HEK293 (cell line): ENCODE results near the gene NEAT1.

Experiments
- CTCF ChIP-seq: fragments of 450-650 bp; formaldehyde crosslinking; IDR thresholded peaks from 2 replicates; pipeline ENCODE4 v1.5.1; 2016; ENCODE audit warnings: missing biosample characterization, missing genetic modification characterization
- PRDM10 ChIP-seq: fragments of 450-650 bp; formaldehyde crosslinking; IDR thresholded peaks from 2 replicates; pipeline ENCODE4 v1.5.1; 2016; ENCODE audit warnings: missing biosample characterization, missing genetic modification characterization
- TCF7L2 ChIP-seq: IDR thresholded peaks from 2 replicates; pipeline ENCODE4 v1.6.1; 2011; ENCODE audit warnings: low read depth, mild to moderate bottlenecking, inconsistent platforms, low read length, moderate library complexity, borderline replicate concordance
- YY2 ChIP-seq: fragments of 450-650 bp; formaldehyde crosslinking; IDR thresholded peaks from 2 replicates; pipeline ENCODE4 v1.5.1; 2016; ENCODE audit warnings: missing biosample characterization, missing genetic modification characterization
- ZNF274 ChIP-seq, 2 experiments: fragments of 200-500 bp in 1 of 2; fragments of 450-650 bp in 1 of 2; sonication (Bioruptor generic) in 1 of 2; formaldehyde crosslinking in 1 of 2; IDR thresholded peaks; 2 replicates each; pipeline versions ENCODE4 v1.5.1 to v1.6.1; 2014 to 2016; ENCODE audit warnings: borderline replicate concordance in 1 of 2, inconsistent platforms in 1 of 2, low read length in 1 of 2, missing biosample characterization in 1 of 2, missing genetic modification characterization in 1 of 2
- ZNF426 ChIP-seq: fragments of 450-650 bp; formaldehyde crosslinking; IDR thresholded peaks from 2 replicates; pipeline ENCODE4 v1.5.1; 2017; ENCODE audit warnings: missing biosample characterization, missing genetic modification characterization, mild to moderate bottlenecking, inconsistent platforms, moderate library complexity

DNA sequence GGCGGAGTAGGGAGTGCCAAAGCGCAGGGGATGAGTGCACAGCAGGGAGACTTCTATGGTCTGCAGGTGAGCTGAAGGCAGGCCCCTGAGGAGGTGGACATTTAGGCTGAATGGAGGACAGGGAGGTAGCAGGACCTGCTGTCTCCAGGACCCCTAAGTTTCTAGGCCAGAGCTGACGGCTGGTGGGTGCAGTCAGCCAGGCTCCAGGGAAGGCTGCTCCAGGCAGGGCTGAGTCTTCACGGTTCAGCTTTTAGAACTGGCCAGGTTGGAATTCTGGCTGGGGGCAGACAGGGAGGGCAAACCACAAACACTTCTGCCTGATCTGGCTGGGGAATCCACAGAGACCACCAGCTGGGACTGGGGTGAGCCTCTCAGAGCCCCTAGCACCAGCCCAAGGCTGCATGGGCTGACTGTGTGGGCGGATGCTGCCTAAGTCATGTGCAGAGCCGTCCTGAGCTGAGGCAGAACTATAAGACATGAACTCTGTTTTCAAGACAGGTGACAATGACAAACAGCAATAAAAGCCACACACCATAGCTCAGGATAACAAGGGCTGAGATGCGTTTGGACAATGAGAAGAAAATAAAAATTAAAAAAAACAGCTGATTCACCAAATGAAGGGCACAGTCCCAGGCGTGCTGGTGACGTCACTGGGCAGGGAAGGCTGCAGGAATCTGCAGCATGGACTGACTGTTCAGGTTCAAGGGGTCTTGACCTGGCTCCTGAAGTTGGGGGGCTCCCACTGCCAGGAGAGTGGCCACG, 65.9 kb downstream of the NEAT1 start:
- TF ChIP-seq YY2 (tag by site-specific recombination) (no peak), ZNF426 (no peak), TCF7L2 (no peak), PRDM10 (no peak), CTCF (tag by site-specific recombination) (no peak), ZNF274 (IDR thresholded peaks at IDR 0.05; ENCODE audit: low read length) (no peak), ZNF274 (tag by site-specific recombination; IDR thresholded peaks at IDR 0.05; ENCODE audit: borderline replicate concordance) (no peak)
